Stimulated activated CD4-positive, alpha-beta T cell treated with anti-CD3 and anti-CD28 coated beads, TNF-alpha, amount 100 ng/mL, for 4 hours (primary cell): ENCODE data around the gene NADK2.
"Not testable (repeated sequence)": the region's sequence is repeated elsewhere in the genome, so short reads cannot be mapped to it uniquely, and the experiment has no call there.

Experiments
- DNase-seq, 3 experiments: peaks; one replicate each; pipeline ENCODE4 v3.0.0-alpha.2; 2020; ENCODE audit warnings: low read depth in 3 of 3

Gene NADK2

GRCh38 chr5:36208786-36209185 lies 32.9 kb downstream of the NADK2 start:
- no peak for DNase-seq

DNA sequence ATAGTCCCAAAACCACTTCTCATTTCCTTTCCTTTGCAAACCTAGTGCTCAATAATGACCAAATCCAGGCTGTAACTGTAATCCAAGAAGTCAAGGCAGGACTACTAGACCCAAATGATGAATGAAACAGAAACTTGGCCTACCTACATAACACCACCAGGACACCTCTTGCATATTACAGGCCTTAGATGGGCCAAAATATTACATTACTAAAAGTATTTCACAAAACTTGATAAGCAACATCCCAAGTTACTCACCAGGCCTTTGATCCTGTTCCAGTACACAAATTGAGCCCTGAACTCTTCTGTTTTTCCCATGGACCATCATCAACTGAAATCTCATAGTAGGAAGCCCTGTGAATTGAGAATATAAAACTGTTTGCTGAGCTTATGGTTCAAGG lies 34.8 kb downstream of the NADK2 start:
- DNase-seq = no peak

DNA sequence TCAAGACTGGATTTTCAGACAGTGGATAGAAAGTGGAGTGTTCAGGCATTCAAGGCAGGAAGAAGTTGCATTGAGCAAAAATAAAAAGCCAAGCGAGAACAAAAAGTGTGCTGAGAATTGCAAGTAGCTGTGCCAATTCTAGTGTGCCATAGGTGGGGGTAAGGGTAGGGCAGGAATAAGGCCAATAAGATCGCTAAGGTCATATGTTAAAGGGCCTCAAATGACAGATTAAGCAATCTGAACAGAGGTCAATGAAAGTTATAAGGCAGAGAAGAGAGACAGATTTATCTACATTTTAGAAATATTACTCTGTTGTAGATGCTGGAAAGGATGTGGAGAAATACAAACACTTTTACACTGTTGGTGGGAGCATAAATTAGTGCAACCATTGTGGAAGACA lies 36.4 kb downstream of the NADK2 start:
- no peak for DNase-seq

DNA sequence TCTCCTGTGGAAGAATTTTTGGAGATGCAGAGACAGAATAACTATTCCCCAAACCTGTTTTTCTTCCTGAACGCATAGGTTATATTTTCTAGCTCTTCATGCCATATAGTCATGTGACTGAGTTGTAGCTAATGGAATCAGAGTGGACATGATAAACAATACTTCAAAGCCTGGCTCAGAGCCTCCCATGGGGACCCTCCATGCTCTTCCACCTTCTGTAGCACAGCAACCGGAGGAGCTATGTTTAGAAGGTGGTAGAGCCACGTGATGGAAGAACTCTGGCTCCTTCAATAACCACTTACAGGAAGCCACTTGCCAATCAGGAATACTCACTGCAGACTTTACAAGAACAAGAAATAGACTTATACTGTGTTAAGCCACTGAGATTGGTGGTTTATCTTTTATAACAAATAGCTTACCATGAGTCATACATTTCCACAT lies 39.2 kb downstream of the NADK2 start:
- no peak for DNase-seq

GRCh38 chr5:36200513-36200912 lies 41.2 kb downstream of the NADK2 start:
- DNase-seq = no peak

GRCh38 chr5:36199620-36200019 lies 42.1 kb downstream of the NADK2 start:
- no peak for DNase-seq

GRCh38 chr5:36198783-36199182 lies 42.9 kb downstream of the NADK2 start:
- not testable (repeated sequence) for DNase-seq

GRCh38 chr5:36198281-36198680 lies 43.4 kb downstream of the NADK2 start:
- DNase-seq = no peak

GRCh38 chr5:36193746-36194145 lies 48.0 kb downstream of the NADK2 start:
- DNase-seq = no peak

DNA sequence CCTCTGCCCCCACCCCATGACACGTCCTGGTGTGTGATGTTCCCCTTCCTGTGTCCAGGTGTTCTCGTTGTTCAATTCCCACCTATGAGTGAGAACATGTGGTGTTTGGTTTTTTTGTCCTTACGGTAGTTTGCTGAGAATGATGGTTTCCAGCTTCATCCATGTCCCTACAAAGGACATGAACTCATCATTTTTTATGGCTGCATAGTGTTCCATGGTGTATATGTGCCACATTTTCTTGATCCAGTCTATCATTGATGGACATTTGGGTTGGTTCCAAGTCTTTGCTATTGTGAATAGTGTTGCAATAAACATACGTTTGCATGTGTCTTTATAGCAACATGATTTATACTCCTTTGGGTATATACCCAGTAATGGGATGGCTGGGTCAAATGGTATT lies 57.3 kb downstream of the NADK2 start:
- DNase-seq = not testable (repeated sequence)

- DNase-seq = no peak
These were observed 60.0 kb downstream of the NADK2 start for GRCh38 chr5:36181774-36182173.

DNA sequence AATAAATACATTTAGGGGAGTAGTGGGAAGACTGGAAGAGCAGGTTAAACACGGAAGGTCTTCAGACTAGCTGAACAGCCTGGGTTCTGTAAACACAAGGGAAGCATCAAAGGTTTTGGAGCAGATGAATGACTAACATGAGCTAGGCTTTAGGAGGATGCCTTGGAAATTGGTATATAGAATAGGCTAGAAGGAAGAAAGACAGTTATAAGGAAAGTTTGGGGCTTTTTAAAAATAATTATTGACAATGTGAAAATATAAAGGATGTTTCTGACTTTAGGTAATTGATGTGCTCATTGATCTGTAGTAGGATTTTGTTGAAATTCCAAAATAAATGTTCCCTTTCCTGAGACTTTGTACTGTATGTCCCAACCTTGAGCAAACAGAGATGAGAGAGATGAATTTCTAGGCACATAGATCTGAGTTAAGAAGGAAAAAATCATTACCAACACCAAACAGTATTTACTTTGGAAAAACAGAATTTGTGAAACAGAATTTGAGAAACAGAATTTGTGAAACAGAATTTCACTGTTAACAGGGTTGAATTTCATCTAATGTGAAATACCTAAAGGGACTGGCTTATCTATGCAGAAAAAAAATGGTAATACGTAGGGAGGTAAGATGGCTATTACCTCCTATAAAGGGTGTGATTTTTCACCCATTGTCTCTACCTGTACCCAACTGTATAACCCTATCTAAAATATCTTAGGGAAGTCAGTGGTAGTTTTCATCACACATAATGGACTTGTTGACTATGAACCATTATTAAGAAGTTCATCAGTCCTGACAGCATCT lies 61.0 kb downstream of the NADK2 start:
- DNase-seq = no peak

- DNase-seq = no peak
These were observed 61.8 kb downstream of the NADK2 start for GRCh38 chr5:36179950-36180349.

- DNase-seq = no peak
These were observed 63.2 kb downstream of the NADK2 start for GRCh38 chr5:36178524-36178890.

- no peak for DNase-seq
These were observed 63.8 kb downstream of the NADK2 start for GRCh38 chr5:36177715-36178523.

GRCh38 chr5:36177154-36177553 lies 64.6 kb downstream of the NADK2 start:
- no peak for DNase-seq

- no peak for DNase-seq
These were observed 66.7 kb downstream of the NADK2 start for GRCh38 chr5:36175043-36175442.

GRCh38 chr5:36174119-36174518 lies 67.6 kb downstream of the NADK2 start:
- no peak for DNase-seq

- no peak for DNase-seq
These were observed 68.3 kb downstream of the NADK2 start for GRCh38 chr5:36173426-36173825.

DNA sequence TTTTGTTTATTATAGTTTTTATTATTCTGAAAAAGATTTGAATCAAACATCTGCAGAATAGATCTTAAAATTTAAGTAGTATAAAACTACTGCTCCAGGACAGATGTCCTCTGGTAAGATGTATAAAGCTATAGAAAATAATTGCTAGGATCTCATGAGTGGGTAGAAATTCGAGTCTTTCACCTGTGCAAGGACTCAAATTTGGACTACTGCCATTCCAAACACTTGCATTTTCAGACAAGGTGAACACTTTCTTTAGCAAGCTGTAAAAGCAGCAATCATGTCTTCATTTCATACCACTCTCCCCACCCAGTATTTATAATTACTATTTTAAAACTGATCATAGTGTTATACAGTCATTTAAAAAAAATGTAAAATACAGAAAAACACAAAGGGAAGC lies 69.1 kb downstream of the NADK2 start:
- DNase-seq = no peak

GRCh38 chr5:36170832-36171424 lies 70.8 kb downstream of the NADK2 start:
- DNase-seq = no peak

GRCh38 chr5:36168737-36169136 lies 73.0 kb downstream of the NADK2 start:
- no peak for DNase-seq

DNA sequence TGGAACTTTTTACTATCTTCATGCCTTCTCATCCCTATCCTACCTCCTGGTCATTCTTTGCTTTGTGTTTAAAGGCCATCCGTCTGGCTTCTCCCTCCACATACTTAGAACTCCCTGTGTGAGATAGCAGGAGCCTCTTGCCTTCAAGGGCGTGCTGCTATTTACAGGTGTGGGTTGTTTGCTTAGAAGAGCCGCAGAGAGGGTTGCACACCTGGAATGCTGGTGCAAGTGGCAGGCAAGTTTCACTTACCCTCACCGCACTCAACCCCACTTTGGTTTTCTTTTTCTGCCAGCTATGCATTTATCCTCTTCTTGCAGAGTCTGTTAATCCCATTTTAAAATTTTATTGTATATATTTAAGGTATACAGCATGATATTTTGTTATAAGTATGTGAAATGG lies 77.3 kb downstream of the NADK2 start:
- DNase-seq = no peak
